VCaP (cell line): Measurements from ENCODE around the gene ATRN.

Experiments
- H3K27ac ChIP-seq: fragments of 450-650 bp; 2 replicates; pipeline ENCODE4 v1.5.1; 2017
- CTCF ChIP-seq: fragments of 450-650 bp; conservative IDR thresholded peaks from 2 replicates; pipeline ENCODE4 v1.5.1; 2017; ENCODE audit warnings: mild to moderate bottlenecking, moderate library complexity

The ATRN gene

DNA sequence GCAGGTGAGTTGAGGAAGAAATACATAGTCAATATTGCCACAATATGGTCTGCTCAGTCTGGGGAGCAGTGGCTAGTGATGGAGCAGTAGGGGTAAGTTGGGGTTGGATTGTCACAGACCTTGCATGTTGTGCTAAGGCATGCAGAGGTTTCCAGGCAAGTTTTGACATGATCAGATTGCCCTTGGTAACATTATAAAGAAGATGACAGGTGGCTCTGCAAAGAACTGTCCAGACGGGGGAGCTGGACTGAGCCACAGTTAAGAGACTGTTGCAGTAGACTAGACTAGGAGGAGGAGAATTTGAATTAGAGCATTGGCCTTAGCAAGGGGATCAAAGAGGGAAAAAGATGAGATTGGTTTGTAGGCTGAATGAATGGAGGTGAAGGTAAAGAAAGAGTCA, 23.4 kb downstream of the ATRN start:
- no peak overlapping the region for H3K27ac ChIP-seq
- no peak for TF ChIP-seq CTCF

DNA sequence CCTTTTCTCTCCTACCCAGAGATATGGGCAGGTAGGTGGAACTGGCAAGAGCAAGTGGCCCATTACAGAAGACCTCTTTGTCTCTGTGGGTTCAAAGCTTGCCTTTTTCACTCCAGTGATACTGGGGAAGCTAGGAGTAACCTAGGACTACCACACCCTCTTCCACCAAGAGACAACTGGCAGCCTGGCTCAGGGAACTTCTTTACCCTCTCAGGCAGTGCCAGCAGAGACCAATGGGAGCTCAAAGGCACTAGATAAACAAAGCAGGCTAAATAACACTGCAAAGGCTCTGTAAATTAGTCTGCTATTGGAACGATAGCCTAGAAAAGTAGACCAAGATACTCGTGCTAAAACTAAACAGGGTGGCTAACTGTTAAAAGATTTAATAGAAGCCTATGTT, 32.1 kb downstream of the ATRN start:
- H3K27ac ChIP-seq, result no peak overlapping the region
- TF ChIP-seq CTCF, result no peak

DNA sequence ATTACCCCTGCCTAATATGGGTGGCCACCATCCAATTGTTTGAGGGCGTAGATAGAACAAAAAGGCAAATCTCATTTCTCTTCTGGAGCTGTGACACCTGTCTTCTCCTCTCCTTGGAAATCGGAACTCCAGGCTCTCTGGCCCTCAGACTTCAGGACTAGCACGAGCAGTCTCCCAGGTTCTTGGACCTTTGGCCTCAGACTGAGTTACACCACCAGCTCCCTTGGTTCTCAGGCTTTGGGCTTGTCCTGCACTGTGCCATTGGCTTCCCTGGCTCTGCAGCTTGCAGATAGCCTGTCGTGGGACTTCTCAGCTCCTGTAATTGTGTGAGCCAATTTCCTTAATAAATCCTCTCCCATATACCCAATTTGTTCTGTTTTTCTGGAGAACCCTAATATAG, 34.3 kb downstream of the ATRN start:
- TF ChIP-seq CTCF, result no peak
- no peak overlapping the region for H3K27ac ChIP-seq

GRCh38 chr20:3509064-3509463, 38.2 kb downstream of the ATRN start:
- no peak for TF ChIP-seq CTCF
- H3K27ac ChIP-seq, result peak overlapping the region; percentile 73

DNA sequence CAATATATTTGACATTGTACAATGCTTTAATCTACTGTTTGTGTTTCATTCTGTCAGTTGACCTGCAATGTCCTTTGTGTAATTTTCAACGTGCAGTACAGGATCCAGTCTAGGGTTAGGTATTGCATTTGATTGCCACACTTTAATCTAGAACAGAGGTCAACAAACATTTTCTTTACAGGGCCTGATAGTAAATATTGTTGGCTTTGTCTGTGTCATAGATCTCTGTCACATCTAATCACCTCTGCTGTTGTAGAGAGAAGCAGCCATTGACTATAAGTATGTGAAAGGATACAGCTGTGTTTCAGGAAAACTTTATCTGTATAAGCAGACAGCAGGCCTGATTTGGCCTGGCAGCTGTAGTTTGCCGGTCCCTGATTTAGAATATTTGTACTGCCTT, 39.3 kb downstream of the ATRN start:
- H3K27ac ChIP-seq, result peak overlapping the region; percentile 73
- no peak for TF ChIP-seq CTCF

GRCh38 chr20:3512239-3512638, 41.4 kb downstream of the ATRN start:
- peak overlapping the region; percentile 73; the same call in 1 of the 2 replicates for H3K27ac ChIP-seq

GRCh38 chr20:3514012-3514642, 43.3 kb downstream of the ATRN start:
- no peak for TF ChIP-seq CTCF
- H3K27ac ChIP-seq, result no peak overlapping the region

DNA sequence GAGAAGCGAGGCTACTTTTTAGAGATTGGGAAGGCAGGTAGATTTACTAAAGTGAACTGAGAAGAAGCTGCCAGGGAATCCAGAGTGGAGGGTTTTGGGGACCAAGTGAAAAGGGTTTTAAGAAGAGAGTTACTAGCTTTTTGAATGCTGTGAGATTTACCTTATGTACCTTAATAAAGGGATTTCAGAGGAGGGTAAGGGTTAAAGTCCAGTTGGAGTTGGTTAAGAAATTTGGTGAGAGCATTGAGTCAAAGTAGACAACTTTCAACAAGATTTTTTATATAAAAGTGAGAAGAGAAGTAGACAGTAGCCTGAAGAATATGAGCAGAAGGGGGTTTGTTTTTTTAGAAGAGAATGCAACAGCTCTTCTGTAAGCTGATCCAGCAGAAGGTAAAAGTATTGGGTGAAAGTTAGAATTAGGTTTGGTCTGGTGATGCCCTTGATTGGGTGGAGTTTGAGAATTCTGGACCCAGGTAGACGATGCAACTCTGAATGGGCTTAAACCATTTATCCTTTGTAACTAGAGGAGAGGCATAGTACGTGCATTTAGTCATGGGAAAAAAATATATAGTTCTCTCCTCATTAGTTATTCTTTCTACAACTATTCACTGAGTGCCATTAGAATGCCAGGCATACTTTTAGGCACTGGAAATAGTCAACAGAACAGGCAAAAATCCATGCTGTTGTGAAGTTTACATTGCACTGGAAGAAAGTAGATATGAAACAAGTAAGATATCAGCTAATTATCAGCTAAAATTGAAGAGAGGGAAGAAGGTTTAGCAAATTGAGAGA, 44.8 kb downstream of the ATRN start:
- no peak for TF ChIP-seq CTCF
- no peak overlapping the region for H3K27ac ChIP-seq
